H9 (cell line): ENCODE results near the gene PAK6. TPM values are rescaled to one million over a fixed set of nuclear protein-coding genes. Genes with fewer than 3 reads are reported as not detected.

Experiments used
- DNase-seq: peaks from one replicate; pipeline ENCODE4 v3.0.0-alpha.2; 2017
- H2AFZ ChIP-seq: one replicate; pipeline ENCODE4 v1.6.1; 2013; ENCODE audit warnings: mild to moderate bottlenecking, low read length, control low read depth, moderate library complexity
- H2AK5ac ChIP-seq: 2 replicates; pipeline ENCODE4 v1.6.1; 2013; ENCODE audit warnings: low read length, control low read depth, mixed read lengths; ENCODE audit not compliant: insufficient read length
- H2BK120ac ChIP-seq: one replicate; pipeline ENCODE4 v1.6.1; 2013; ENCODE audit warnings: low read depth, mild to moderate bottlenecking, low read length, control low read depth, inconsistent platforms; ENCODE audit not compliant: poor library complexity, severe bottlenecking
- H2BK12ac ChIP-seq: 2 replicates; pipeline ENCODE4 v1.6.1; 2013; ENCODE audit warnings: low read length, control low read depth, mixed read lengths, low read depth; ENCODE audit not compliant: insufficient read length
- H2BK15ac ChIP-seq: 2 replicates; pipeline ENCODE4 v1.6.1; 2013; ENCODE audit warnings: low read depth, low read length, control low read depth
- H2BK20ac ChIP-seq: one replicate; pipeline ENCODE4 v1.6.1; 2013; ENCODE audit warnings: low read depth, mild to moderate bottlenecking, low read length, control low read depth, inconsistent platforms; ENCODE audit not compliant: poor library complexity, severe bottlenecking
- H2BK5ac ChIP-seq: 2 replicates; pipeline ENCODE4 v1.6.1; 2013; ENCODE audit warnings: low read length, control low read depth, mixed read lengths; ENCODE audit not compliant: insufficient read length
- H3K14ac ChIP-seq: 2 replicates; pipeline ENCODE4 v1.6.1; 2013; ENCODE audit warnings: low read length, control low read depth; ENCODE audit not compliant: insufficient read depth
- H3K18ac ChIP-seq: 2 replicates; pipeline ENCODE4 v1.6.1; 2013; ENCODE audit warnings: low read depth, mild to moderate bottlenecking, mixed read lengths, low read length, control low read depth; ENCODE audit not compliant: insufficient read length
- H3K23ac ChIP-seq: 2 replicates; pipeline ENCODE4 v1.6.1; 2013; ENCODE audit warnings: low read length, control low read depth, mixed read lengths, low read depth; ENCODE audit not compliant: insufficient read length
- H3K23me2 ChIP-seq: 2 replicates; pipeline ENCODE4 v1.6.1; 2013; ENCODE audit warnings: low read depth, mild to moderate bottlenecking, mixed read lengths, low read length, control low read depth; ENCODE audit not compliant: insufficient read length, poor library complexity, severe bottlenecking
- H3K27ac ChIP-seq: 2 replicates; pipeline ENCODE4 v1.5.1; 2013; ENCODE audit warnings: low read length, control low read depth, mixed read lengths, low read depth; ENCODE audit not compliant: insufficient read length
- H3K27me3 ChIP-seq: 2 replicates; pipeline ENCODE4 v1.6.1; 2013; ENCODE audit warnings: low read length, control low read depth, inconsistent platforms; ENCODE audit not compliant: insufficient read depth
- H3K4ac ChIP-seq: 2 replicates; pipeline ENCODE4 v1.6.1; 2013; ENCODE audit warnings: low read depth, mild to moderate bottlenecking, control low read depth, inconsistent platforms, low read length, moderate library complexity
- H3K4me1 ChIP-seq: 2 replicates; pipeline ENCODE4 v1.6.1; 2013; ENCODE audit warnings: low read length, control low read depth, inconsistent platforms; ENCODE audit not compliant: insufficient read depth
- H3K4me2 ChIP-seq: 2 replicates; pipeline ENCODE4 v1.6.1; 2013; ENCODE audit warnings: low read length, control low read depth, mixed read lengths; ENCODE audit not compliant: insufficient read length, insufficient read depth
- H3K56ac ChIP-seq: 2 replicates; pipeline ENCODE4 v1.6.1; 2013; ENCODE audit warnings: low read depth, mild to moderate bottlenecking, mixed read lengths, low read length, control low read depth; ENCODE audit not compliant: insufficient read length
- H3K79me1 ChIP-seq: 2 replicates; pipeline ENCODE4 v1.6.1; 2013; ENCODE audit warnings: low read depth, mild to moderate bottlenecking, moderate library complexity, low read length, control low read depth, inconsistent platforms; ENCODE audit not compliant: insufficient read depth, poor library complexity, severe bottlenecking
- H3K79me2 ChIP-seq: 2 replicates; pipeline ENCODE4 v1.6.1; 2013; ENCODE audit warnings: low read length, control low read depth, inconsistent platforms; ENCODE audit not compliant: insufficient read depth
- H3K9ac ChIP-seq: 2 replicates; pipeline ENCODE4 v1.6.1; 2013; ENCODE audit warnings: low read length, control low read depth, mixed read lengths; ENCODE audit not compliant: insufficient read length; ENCODE audit errors: extremely low read depth
- H3K9me3 ChIP-seq: one replicate; pipeline ENCODE4 v1.6.1; 2013; ENCODE audit warnings: low read depth, low read length, inconsistent platforms; ENCODE audit not compliant: control insufficient read depth
- H3T11ph ChIP-seq: one replicate; pipeline ENCODE4 v1.6.1; 2013; ENCODE audit warnings: mild to moderate bottlenecking, low read length, control low read depth, inconsistent platforms
- H4K20me1 ChIP-seq: one replicate; pipeline ENCODE4 v1.6.1; 2013; ENCODE audit not compliant: control insufficient read depth, insufficient read length, insufficient read depth
- H4K5ac ChIP-seq: 2 replicates; pipeline ENCODE4 v1.6.1; 2013; ENCODE audit warnings: low read depth, mild to moderate bottlenecking, mixed read lengths, low read length, control low read depth; ENCODE audit not compliant: insufficient read length
- H4K8ac ChIP-seq: replicated peaks from 2 replicates; pipeline ENCODE4 v1.6.1; 2013; ENCODE audit warnings: low read length, control low read depth, mixed read lengths, low read depth; ENCODE audit not compliant: insufficient read length
- H4K91ac ChIP-seq: 2 replicates; pipeline ENCODE4 v1.6.1; 2013; ENCODE audit warnings: low read depth, mild to moderate bottlenecking, moderate library complexity, mixed read lengths, low read length, control low read depth; ENCODE audit not compliant: insufficient read length
- H3K27ac Mint-ChIP-seq, 3 experiments: 2 replicates in 2 of 3; 3 replicates in 1 of 3; pipeline ENCODE4 v1.8.0; 2020 to 2021; ENCODE audit warnings: mixed read lengths in 3 of 3, mild to moderate bottlenecking in 1 of 3, moderate library complexity in 1 of 3
- H3K27me3 Mint-ChIP-seq: 2 replicates; pipeline ENCODE4 v1.8.0; 2021; ENCODE audit warnings: low read depth, mild to moderate bottlenecking, moderate library complexity, mixed read lengths
- H3K36me3 Mint-ChIP-seq, 3 experiments: 2 replicates in 2 of 3; 3 replicates in 1 of 3; pipeline ENCODE4 v1.8.0; 2020 to 2021; ENCODE audit warnings: low read depth in 3 of 3, mixed read lengths in 3 of 3; ENCODE audit not compliant: insufficient read depth in 1 of 3
- H3K4me1 Mint-ChIP-seq, 2 experiments: 2 replicates each; pipeline ENCODE4 v1.8.0; 2020; ENCODE audit warnings: mixed read lengths in 2 of 2
- H3K4me3 Mint-ChIP-seq, 2 experiments: 2 replicates in 1 of 2; 3 replicates in 1 of 2; pipeline ENCODE4 v1.8.0; 2020 to 2021; ENCODE audit warnings: mild to moderate bottlenecking in 2 of 2, mixed read lengths in 2 of 2, moderate library complexity in 1 of 2
- H3K9me3 Mint-ChIP-seq, 2 experiments: 2 replicates in 1 of 2; 3 replicates in 1 of 2; pipeline ENCODE4 v1.8.0; 2020; ENCODE audit warnings: mild to moderate bottlenecking in 2 of 2, mixed read lengths in 2 of 2, moderate library complexity in 1 of 2
- CTCF ChIP-seq: fragments of 200-600 bp; sonication (generic); conservative IDR thresholded peaks from 3 replicates; pipeline ENCODE4 v1.8.0; 2021; ENCODE audit warnings: antibody characterized with exemption, mild to moderate bottlenecking
- WGBS: extraction: QIAGEN DNeasy Blood & Tissue Kit; methylation state at CpG from one replicate; pipeline ENCODE4 v1.1.7; 2013; ENCODE audit warnings: missing lambda C conversion rate, low lambda C conversion rate, mixed read lengths; ENCODE audit not compliant: insufficient read length; ENCODE audit errors: extremely low coverage; 5-methylcytosine and 5-hydroxymethylcytosine counted together
- total RNA-seq: library from RNA; stranded (reverse); gene quantifications from 2 replicates; pipeline ENCODE4 v1.2.1, GENCODE V29; 2021

PAK6 gene
- total RNA-seq, 1 experiment from 2014 or later: 7.4 TPM

GRCh38 chr15:40298216-40298935 is 59.5 kb downstream of the PAK6 start:
- peaks cover 44% of the 10 kb centered on the region for H3K27me3 Mint-ChIP-seq
- H3K4me1 Mint-ChIP-seq: peaks cover 18 to 29% of the 10 kb centered on the region in 2 experiments
- H3K27ac Mint-ChIP-seq: no peak overlapping the region; a peak in 1 of 7 replicates

More at GRCh38 chr15:40298216-40298935, 59.5 kb downstream of the PAK6 start:
- Histone ChIP-seq H4K91ac (no peak overlapping the region), H3T11ph (no peak overlapping the region), H3K4me2 (no peak overlapping the region), H3K9me3 (no peaks in the 10 kb centered on the region), H4K8ac (no peak overlapping the region), H2BK20ac (no peak overlapping the region), H3K4me1 (no peaks in the 10 kb centered on the region; the same call in 1 of the 2 replicates), H4K5ac (no peak overlapping the region), H2AK5ac (no peak overlapping the region), H2BK5ac (no peak overlapping the region), H2BK120ac (no peak overlapping the region), H4K20me1 (no peaks in the 10 kb centered on the region), H3K9ac (no peak overlapping the region), H3K23me2 (no peaks in the 10 kb centered on the region), H3K27ac (no peak overlapping the region), H3K23ac (no peak overlapping the region), H2AFZ (no peak overlapping the region), H2BK15ac (no peak overlapping the region), H2BK12ac (no peak overlapping the region), H3K56ac (no peak overlapping the region), H3K14ac (no peak overlapping the region), H3K79me2 (no peaks in the 10 kb centered on the region), H3K79me1 (no peaks in the 10 kb centered on the region), H3K27me3 (no peaks in the 10 kb centered on the region), H3K4ac (no peak overlapping the region), H3K18ac (no peak overlapping the region)
- DNase-seq: no peak
- Mint-ChIP-seq H3K36me3 (peaks cover 2 to 16% (median 5%) of the 10 kb centered on the region in 3 experiments; a peak in 5 of 7 replicates), H3K9me3 (peaks cover 15% of the 10 kb centered on the region in 2 experiments), H3K4me3 (no peak overlapping the region)
- WGBS: no CpG with 5 or more reads among the region's 17 CpGs
- TF ChIP-seq CTCF: no peak
